ENCODE measurements around the gene NUP54.

DNA sequence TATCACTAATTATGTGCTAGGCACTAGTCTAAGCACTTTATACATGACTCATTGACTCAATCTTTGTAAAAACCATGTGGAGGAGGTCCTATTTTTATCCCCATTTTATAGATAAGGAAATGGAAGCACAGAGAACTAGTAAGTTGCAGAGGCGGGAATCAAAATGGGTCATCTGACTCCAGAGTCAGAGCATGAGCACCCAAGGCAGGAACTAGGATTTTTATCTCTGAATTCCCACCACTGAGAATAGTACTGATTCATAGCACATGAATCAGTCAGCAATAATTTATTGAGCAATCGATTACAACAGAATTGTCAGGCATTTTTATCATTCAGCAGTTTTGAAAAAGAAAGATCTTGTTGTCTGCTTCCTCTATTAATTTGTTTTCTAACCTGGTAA, 46.1 kb upstream of the NUP54 start:
- TF ChIP-seq CTCF (IDR thresholded peaks at IDR 0.05; ENCODE audit: borderline replicate concordance, extremely low read depth, low read length, poor library complexity, severe bottlenecking) (no peak), EZH2 (IDR thresholded peaks at IDR 0.05; ENCODE audit: borderline replicate concordance, low read depth, low read length, severe bottlenecking) (no peak)

Measured in DND-41 (cell line).